Medulla oblongata (tissue), 1 donor: Measurements from ENCODE around the gene ANKRD12.
"Not testable (repeated sequence)": the region's sequence is repeated elsewhere in the genome, so short reads cannot be mapped to it uniquely, and the experiment has no call there.

ENCODE experiments used
- DNase-seq: peaks from one replicate; pipeline ENCODE4 v3.0.0-alpha.2; 2015; ENCODE audit errors: extremely low spot score

The ANKRD12 gene

DNA sequence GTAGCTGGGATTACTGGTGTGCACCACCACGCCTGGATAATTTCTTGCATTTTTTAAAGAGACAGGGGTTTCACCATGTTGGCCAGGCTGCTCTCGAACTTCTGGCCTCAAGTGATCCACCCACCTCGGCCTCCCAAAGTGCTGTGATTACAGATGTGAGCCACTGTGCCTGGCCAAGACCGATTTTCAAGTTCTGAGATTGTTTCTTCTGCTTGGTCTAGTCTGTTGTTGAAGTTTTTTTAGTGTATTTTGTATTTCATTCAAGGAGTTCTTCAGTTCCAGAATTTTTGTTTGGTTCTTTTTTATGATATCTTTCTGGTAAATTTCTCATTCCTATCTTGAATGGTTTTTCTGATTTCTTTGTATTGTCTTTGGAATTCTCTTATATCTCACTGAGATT is 96.4 kb downstream of the ANKRD12 start:
- DNase-seq: no peak

DNA sequence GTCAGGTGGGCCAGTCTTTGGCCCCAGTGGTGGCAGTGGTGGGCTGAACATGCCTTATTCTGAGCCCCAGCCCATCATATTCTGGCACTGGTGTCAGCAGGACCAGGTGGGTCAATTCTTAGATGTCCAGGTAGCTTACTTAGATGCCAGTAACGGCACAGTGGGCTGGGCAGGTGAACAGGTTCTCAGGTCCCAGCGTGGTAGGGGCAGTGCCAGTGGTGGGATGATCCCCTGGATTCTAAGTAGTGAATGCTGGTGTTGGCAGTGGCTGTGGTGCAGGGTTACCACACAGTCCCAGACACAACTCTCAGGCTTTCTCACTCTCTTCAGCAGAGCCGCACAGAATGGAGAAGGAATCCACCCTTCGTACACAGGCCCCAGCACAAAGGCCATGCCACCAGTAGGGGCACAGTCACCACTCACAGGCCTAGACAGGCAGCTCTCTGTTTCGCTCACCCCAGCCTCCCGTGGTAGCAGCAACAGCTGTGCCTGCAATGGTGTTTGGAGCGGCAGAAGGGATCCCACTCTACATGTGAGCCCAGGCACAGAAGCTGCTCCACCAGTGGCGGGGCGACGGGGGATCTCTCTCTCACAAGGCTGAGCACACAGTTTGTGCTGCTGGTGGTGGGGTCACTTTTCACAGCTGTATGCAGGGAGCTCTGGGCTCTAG is 97.3 kb downstream of the ANKRD12 start:
- DNase-seq: peak; percentile 26

DNA sequence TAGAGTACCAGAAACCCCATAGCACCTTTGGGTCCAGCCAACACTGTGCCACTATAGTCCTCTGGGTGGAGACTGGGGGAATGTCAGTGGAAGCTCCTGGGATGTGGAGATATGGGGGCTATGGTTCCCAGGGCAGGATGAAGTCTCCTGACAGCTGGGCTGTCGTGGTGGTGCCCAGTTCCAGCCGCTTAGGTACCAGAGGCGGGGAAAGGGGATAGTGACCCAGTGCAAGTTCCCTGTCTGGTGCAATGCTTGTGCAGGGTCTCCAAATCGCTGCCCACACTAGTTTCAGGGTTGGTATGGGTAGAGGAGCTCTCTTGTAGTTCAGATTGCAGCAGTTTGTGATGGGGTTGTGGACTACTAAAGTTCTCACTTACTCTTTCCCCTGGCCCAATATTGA is 97.9 kb downstream of the ANKRD12 start:
- DNase-seq: no peak

DNA sequence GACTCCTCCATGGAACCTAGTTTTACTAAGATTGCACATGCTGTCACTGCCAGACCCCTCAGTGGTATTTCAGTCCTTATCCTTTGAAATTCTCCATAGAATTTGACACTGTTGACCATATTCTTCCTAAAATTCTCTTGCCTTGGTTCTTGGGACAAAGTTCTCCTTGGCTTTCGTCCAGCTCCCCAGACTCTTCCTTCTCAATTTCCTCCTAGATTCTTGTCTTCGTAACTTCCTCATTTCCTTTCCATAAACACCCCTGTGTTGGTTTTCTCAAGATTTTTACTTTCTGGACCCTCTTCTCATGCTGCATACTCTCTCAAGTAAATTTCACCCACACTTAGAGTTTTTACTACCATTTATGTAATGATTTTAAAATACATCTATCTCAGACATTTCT is 101.4 kb downstream of the ANKRD12 start:
- DNase-seq: peak; percentile 45

DNA sequence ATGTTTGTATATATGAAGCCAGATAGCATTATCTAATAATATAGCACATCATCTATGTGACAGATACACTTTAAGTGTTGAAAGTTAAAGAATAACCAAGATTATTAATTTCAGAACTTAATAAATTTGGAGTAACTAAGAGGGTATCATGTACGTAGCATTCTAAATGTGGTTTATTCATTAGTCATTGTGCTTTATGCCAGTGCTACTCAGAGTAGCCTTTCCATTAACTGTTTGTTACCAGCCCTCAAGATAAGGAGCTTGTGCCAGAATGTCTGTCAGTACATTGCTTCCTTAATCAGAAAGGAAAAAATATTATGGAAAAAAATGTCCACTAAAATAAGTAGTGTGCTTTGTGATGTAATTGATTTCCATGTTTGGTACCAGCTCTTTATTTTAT is 103.1 kb downstream of the ANKRD12 start:
- DNase-seq: no peak

DNA sequence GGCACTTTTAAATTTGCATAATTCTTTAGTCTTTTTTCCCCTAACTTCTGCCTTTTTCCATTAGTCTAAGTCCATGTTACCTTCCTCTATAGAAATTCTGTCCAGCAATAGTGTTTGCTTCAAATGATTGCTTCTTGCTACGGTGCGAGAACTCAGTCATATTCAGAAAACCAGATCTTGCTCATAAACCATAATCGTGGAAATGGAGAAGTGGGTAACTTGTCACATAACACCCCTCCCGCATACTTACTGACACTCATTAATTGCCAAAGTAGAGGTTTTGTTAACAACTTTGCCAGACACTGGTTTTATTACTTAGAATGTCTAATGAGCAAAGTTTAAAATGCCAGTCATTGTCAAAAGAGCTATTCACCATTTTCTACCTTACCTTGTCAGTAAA is 103.7 kb downstream of the ANKRD12 start:
- DNase-seq: no peak

GRCh38 chr18:9243029-9243428 is 106.4 kb downstream of the ANKRD12 start:
- DNase-seq: peak; percentile 6

DNA sequence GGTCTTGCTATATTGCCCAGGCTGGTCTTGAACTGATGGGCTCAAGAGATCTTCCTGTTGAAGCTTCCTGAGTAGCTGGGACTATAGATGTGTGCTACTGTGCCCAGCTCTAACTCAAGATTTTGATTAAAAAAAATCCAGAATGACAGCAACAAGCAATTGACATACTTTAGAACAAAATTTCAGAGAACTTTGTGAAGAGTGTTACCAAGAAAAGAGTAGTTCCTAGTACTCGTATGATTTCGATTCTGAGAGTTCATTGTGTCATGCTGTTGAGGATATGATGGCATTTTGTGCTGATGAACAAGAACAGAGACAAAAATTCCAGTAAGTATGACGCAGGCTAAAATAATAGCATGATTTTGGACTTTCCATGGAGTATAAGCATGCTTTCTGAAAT is 107.8 kb downstream of the ANKRD12 start:
- no peak for DNase-seq

DNA sequence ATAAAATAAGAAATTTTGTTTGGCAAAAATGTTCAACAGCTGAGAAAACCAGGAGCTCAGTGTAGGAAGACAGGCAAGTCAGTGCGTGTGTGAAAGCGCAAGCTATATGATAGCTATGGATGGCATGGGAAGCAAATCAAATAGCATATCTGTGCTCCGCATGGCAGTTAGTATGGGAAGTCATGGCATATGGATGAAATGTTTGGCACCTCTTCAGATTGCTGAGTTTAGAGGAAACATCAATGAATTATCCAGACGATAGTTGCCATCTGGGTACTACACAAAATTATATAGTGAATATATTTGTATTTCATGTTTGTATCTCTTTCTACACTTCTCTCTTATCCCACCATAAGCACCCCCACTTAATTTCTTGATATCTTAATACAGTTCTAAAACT is 112.1 kb downstream of the ANKRD12 start:
- no peak for DNase-seq

GRCh38 chr18:9249254-9249653 is 112.7 kb downstream of the ANKRD12 start:
- DNase-seq: no peak

DNA sequence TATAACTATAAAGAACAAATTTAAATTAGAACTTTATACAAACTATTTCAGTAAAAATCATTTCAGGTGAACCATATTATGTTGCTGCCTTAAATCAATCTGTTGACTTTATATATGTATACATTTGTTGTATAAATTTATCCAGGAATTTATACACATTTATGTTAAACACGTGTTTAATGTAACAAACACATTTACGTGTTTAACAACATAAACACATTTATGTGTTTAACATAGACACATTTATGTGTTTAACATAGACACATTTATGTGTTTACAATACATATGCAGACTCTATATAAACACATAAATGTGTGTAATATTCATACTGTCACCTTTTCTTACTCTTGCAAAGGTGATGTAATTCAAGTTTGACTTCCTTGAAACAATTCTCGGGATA is 122.6 kb downstream of the ANKRD12 start:
- no peak for DNase-seq

- DNase-seq: no peak
Observed at GRCh38 chr18:9260388-9261380, 124.1 kb downstream of the ANKRD12 start.

GRCh38 chr18:9263264-9263663 is 126.7 kb downstream of the ANKRD12 start:
- DNase-seq: no peak

- not testable (repeated sequence) for DNase-seq
Observed at GRCh38 chr18:9264797-9265196, 128.2 kb downstream of the ANKRD12 start.

DNA sequence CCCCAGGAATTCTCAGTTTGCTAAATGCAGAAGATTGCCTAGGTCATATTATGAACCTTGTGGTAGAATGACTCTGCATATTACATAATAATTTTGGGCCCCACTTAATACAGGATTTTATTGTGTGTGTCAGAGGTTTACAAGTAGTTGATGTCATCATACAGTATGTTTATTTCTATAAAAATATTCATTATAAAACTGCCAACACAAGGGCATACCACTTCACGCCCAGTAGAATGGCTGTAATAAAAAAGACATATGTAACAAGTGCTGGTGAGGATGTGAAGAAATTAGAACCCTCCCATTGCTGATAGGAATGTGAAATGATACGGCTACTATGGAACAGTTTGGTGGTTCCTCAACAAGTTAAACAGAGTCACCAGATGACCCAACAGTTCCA is 136.6 kb downstream of the ANKRD12 start:
- no peak for DNase-seq

- DNase-seq: no peak
Observed at GRCh38 chr18:9275890-9276289, 139.3 kb downstream of the ANKRD12 start.

DNA sequence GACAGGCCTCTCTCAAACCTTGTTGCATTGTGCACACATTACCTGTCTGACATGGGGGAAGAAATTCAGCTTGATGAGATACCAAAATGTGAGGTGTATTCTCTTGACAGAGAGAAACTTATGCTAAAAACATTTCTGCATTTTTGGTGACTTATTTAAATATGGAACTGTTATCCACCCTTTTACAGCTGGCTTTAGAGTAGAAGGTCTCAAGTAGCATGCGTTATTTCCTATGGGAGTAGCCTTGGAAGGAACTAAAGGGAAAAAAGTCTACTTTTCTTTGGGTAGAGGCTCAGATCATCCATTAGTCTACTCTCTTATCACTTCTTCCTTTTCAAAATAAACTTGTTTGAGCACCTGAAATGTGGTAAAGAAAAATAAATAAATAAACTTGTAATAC is 141.4 kb downstream of the ANKRD12 start:
- no peak for DNase-seq

DNA sequence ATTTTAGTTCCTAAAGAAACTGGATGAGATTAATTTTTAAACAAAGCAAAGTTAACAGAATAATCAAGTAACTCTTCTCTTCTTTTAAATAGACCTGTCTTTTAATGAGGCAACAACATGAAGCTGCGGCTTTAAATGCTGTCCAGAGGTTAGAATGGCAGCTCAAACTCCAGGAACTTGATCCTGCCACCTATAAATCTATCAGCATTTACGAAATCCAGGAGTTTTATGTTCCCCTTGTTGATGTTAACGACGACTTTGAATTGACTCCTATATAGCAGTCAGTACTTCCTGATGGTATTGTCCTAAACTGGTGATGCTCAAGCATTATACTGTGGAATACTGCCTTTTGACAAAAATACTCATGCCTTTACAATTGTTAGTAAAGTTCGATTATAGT is 144.3 kb downstream of the ANKRD12 start:
- DNase-seq: no peak

DNA sequence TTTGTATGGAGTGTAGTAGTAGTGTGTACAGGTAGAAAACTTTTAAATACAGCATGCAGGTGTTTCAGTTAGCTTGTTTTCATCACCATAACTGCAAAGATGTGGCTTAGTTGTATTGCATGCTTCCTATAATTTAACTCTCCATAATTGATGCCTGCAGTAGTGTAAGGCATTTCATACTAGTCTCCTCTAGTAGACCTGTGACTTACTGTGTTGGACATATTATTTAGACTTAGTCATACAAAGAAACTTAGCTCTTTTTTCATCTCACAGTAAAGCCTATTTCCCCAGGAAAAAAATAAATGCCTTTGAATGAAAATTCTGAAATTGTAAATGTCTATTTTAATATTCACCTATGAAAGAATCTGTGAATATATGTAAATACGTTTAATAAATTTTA is 145.2 kb downstream of the ANKRD12 start:
- no peak for DNase-seq

DNA sequence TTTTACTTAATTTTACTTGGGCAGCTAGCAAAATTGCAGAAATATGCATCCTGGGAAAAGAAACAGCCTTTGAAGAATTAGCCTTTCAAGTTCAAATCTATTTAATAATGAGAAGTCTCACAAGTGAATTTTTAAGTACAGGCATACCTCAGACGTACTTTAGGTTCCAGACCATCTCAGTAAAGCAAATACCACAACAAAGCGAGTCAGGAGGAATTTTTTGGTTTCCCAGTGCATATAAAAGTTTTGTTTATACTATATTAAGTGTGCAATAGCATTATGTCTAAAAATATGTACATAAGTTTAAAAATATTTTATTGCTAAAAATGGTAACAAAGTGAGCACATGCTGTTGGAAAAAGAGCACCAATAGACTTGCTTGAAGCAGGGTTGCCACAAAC is 147.2 kb downstream of the ANKRD12 start:
- no peak for DNase-seq

- DNase-seq: no peak
Observed at GRCh38 chr18:9285604-9286003, 149.0 kb downstream of the ANKRD12 start.

GRCh38 chr18:9287036-9287435 is 150.5 kb downstream of the ANKRD12 start:
- no peak for DNase-seq

DNA sequence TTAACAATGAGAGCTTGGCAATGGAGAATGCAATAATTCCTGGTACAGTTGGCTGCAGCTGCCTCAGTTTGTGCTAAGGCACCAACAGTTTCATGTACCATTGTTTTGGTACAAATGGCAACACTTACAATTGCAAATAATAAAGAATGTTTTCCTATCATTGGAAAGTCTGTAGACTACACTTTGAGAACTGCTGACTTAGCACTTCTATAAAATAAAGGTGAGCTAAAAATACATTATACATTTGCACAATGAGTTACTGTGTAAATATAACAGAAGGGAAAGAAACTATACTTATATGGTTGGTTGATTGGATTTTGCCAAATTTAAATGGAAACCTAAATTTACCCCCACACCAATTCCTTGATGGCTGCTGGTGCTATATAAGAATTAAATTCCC is 153.1 kb downstream of the ANKRD12 start:
- DNase-seq: no peak
